VCaP (cell line): ENCODE data around the gene LAMB2.

ENCODE experiments used
- H3K27ac ChIP-seq: fragments of 450-650 bp; 2 replicates; pipeline ENCODE4 v1.5.1; 2017
- TF ChIP-seq, protein P1 (sequence below): fragments of 450-650 bp; conservative IDR thresholded peaks from 2 replicates; pipeline ENCODE4 v1.5.1; 2017; ENCODE audit warnings: mild to moderate bottlenecking, moderate library complexity

The LAMB2 gene

DNA sequence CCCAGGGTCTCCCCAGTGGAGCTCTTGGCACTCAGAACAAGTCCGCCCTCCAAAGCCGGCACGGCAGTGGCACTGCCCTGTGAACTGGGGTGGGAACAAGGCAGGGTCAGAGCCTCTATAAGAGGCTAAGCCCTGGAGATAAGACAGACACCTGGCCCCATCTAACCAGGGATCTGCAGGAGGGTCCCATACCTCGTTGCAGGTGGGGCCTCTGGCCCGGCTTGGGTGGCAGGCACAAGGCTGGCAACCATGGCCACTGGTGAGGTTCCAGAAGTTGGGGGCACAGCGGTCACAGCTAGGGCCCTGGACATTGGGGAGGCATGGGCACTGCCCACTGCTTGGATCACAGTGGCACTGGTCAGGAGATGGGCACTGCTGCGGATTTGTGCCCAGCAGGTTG, 8.6 kb downstream of the LAMB2 start:
- TF ChIP-seq, protein P1, sequence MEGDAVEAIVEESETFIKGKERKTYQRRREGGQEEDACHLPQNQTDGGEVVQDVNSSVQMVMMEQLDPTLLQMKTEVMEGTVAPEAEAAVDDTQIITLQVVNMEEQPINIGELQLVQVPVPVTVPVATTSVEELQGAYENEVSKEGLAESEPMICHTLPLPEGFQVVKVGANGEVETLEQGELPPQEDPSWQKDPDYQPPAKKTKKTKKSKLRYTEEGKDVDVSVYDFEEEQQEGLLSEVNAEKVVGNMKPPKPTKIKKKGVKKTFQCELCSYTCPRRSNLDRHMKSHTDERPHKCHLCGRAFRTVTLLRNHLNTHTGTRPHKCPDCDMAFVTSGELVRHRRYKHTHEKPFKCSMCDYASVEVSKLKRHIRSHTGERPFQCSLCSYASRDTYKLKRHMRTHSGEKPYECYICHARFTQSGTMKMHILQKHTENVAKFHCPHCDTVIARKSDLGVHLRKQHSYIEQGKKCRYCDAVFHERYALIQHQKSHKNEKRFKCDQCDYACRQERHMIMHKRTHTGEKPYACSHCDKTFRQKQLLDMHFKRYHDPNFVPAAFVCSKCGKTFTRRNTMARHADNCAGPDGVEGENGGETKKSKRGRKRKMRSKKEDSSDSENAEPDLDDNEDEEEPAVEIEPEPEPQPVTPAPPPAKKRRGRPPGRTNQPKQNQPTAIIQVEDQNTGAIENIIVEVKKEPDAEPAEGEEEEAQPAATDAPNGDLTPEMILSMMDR, result no peak
- no peak overlapping the region for H3K27ac ChIP-seq

- no peak overlapping the region for H3K27ac ChIP-seq
- TF ChIP-seq, protein P1, result no peak
Measured at GRCh38 chr3:49123687-49124086, 9.2 kb downstream of the LAMB2 start.

DNA sequence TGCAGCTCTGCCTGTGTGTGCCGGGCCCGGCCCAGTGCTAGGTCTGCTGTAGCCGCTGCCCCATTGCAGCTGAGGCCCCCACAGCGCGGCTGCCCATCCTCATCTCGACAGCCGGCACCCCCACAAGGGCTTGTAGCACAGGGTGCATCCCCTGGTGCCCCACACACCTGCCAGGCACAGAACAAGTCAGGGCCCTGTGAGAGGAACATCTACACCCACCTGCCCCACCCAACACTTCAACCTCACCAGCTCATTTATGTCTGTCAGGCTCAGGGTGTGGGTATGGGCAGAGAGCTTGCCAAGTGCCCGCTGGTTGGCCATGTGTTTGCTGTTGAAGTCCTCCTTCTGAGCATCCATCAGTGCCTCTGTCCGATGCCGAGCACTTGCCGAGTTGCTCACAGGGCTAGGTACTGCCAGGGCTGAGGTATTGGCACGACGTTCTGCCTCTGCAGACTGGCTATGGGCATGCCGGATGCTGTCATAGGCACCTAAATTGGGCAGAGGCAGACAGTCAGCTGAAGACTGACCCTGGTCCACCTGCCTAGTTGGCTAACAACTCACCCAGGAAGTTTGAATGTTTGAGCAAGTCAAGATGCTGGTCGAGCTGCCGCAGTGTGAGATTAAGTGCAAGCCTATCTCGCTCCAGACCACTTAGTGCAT, 9.8 kb downstream of the LAMB2 start:
- TF ChIP-seq, protein P1, result no peak

DNA sequence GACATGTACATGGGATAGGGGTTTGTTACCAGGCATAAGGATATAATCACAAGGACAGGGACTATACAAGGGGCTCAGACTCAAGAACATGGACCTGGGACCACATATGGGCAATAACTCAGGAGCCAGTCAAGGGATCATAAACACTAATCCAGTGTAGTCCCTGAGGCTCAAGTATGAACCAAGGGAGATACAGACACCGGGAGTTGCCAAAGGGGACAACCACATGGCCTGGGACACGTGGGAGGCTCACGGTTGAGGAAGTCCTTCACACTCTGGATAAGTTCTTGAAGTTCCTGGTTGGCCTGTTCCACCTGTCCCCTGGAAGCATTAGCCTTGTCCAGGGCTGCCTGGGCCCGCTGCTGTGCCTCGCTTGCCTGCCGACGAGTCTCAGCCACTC, 10.4 kb downstream of the LAMB2 start:
- TF ChIP-seq, protein P1, result no peak
- H3K27ac ChIP-seq, result 0 out of 2 replicates have a peak overlapping the region, but pooled peaks have one; percentile 98

More for the DNA sequence above, 9.8 kb downstream of the LAMB2 start:
- H3K27ac ChIP-seq, result no peak overlapping the region

GRCh38 chr3:49122022-49122421, 10.8 kb downstream of the LAMB2 start:
- peak overlapping the region; percentile 98 for H3K27ac ChIP-seq
- TF ChIP-seq, protein P1, result no peak

GRCh38 chr3:49121132-49121736, 11.6 kb downstream of the LAMB2 start:
- TF ChIP-seq, protein P1, result no peak
- peak overlapping the region; percentile 98 for H3K27ac ChIP-seq

- TF ChIP-seq, protein P1, result peak; percentile 12; the same call in 1 of the 2 replicates
- peak within 1 kb of the TSS; percentile 98 for H3K27ac ChIP-seq
Measured at GRCh38 chr3:49120438-49121131, 12.3 kb downstream of the LAMB2 start, which contains the start of gene USP19. USP19 (minus strand) TSS chr3:49120823; CDS start chr3:49119145, 1,678 bp downstream.
